ENCODE data around the gene FAAH2. TPM values are rescaled to one million over a fixed set of nuclear protein-coding genes. Genes with fewer than 3 reads are reported as not detected.

The FAAH2 gene
- total RNA-seq, 1 donor from 2014 or later = 0.14 TPM

GRCh38 chrX:57266871-57267270 lies 19.6 kb upstream of the FAAH2 start:
- H3K4me1 ChIP-seq = no peaks in the 10 kb centered on the region
- DNase-seq = no peak
- no peaks in the 10 kb centered on the region for H3K36me3 ChIP-seq
- H3K27me3 ChIP-seq (ENCODE audit: low read depth) = no peaks in the 10 kb centered on the region
- H3K27ac ChIP-seq (replicated peaks) = no peak overlapping the region
- TF ChIP-seq CTCF (IDR thresholded peaks at IDR 0.05; ENCODE audit: borderline replicate concordance) = no peak
- H3K9me3 ChIP-seq (replicated peaks) = peaks cover 21% of the 10 kb centered on the region
- no peak overlapping the region for H3K4me3 ChIP-seq
- intact Hi-C loops (cut with micrococcal nuclease) = no loop called here

GRCh38 chrX:57267308-57267707 lies 19.2 kb upstream of the FAAH2 start:
- H3K27ac ChIP-seq (replicated peaks) = no peak overlapping the region
- no peak overlapping the region for H3K4me3 ChIP-seq
- DNase-seq = no peak
- H3K4me1 ChIP-seq = no peaks in the 10 kb centered on the region
- H3K27me3 ChIP-seq (ENCODE audit: low read depth) = no peaks in the 10 kb centered on the region
- TF ChIP-seq CTCF (IDR thresholded peaks at IDR 0.05; ENCODE audit: borderline replicate concordance) = no peak
- peaks cover 21% of the 10 kb centered on the region for H3K9me3 ChIP-seq (replicated peaks)
- intact Hi-C loops (cut with micrococcal nuclease) = no loop called here
- no peaks in the 10 kb centered on the region for H3K36me3 ChIP-seq

- H3K4me1 ChIP-seq = no peaks in the 10 kb centered on the region
- DNase-seq = no peak
These were observed 15.5 kb upstream of the FAAH2 start for GRCh38 chrX:57270980-57271379.

GRCh38 chrX:57282568-57282967 lies 3.9 kb upstream of the FAAH2 start:
- TF ChIP-seq CTCF (IDR thresholded peaks at IDR 0.05; ENCODE audit: borderline replicate concordance) = no peak

More at GRCh38 chrX:57270980-57271379, 15.5 kb upstream of the FAAH2 start:
- TF ChIP-seq CTCF (IDR thresholded peaks at IDR 0.05; ENCODE audit: borderline replicate concordance) = no peak
- Histone ChIP-seq H3K9me3 (replicated peaks) (peaks cover 23% of the 10 kb centered on the region), H3K27ac (replicated peaks) (no peak overlapping the region), H3K36me3 (no peaks in the 10 kb centered on the region), H3K4me3 (no peak overlapping the region), H3K27me3 (ENCODE audit: low read depth) (no peaks in the 10 kb centered on the region)
- intact Hi-C loops (cut with micrococcal nuclease) = no loop called here

GRCh38 chrX:57285001-57285400 lies 1.5 kb upstream of the FAAH2 start:
- Histone ChIP-seq H3K27ac (replicated peaks) (no peak overlapping the region), H3K4me3 (no peak overlapping the region), H3K9me3 (replicated peaks) (peaks cover 12% of the 10 kb centered on the region), H3K4me1 (no peaks in the 10 kb centered on the region), H3K36me3 (no peaks in the 10 kb centered on the region), H3K27me3 (ENCODE audit: low read depth) (no peaks in the 10 kb centered on the region)
- no peak for DNase-seq
- intact Hi-C loops (cut with micrococcal nuclease) = no loop called here
- TF ChIP-seq CTCF (IDR thresholded peaks at IDR 0.05; ENCODE audit: borderline replicate concordance) = no peak

More at GRCh38 chrX:57282568-57282967, 3.9 kb upstream of the FAAH2 start:
- Histone ChIP-seq H3K4me1 (no peaks in the 10 kb centered on the region), H3K27ac (replicated peaks) (no peak overlapping the region), H3K36me3 (no peaks in the 10 kb centered on the region), H3K27me3 (ENCODE audit: low read depth) (no peaks in the 10 kb centered on the region), H3K4me3 (no peak overlapping the region), H3K9me3 (replicated peaks) (peaks cover 37% of the 10 kb centered on the region)
- no peak for DNase-seq
- intact Hi-C loops (cut with micrococcal nuclease) = no loop called here

GRCh38 chrX:57289089-57289488 lies 2.6 kb downstream of the FAAH2 start:
- no peak overlapping the region for H3K27ac ChIP-seq (replicated peaks)
- no peak overlapping the region for H3K4me3 ChIP-seq
- DNase-seq = no peak
- no peaks in the 10 kb centered on the region for H3K9me3 ChIP-seq (replicated peaks)
- TF ChIP-seq CTCF (IDR thresholded peaks at IDR 0.05; ENCODE audit: borderline replicate concordance) = no peak
- no peaks in the 10 kb centered on the region for H3K4me1 ChIP-seq
- no peaks in the 10 kb centered on the region for H3K27me3 ChIP-seq (ENCODE audit: low read depth)
- no peaks in the 10 kb centered on the region for H3K36me3 ChIP-seq
- intact Hi-C loops (cut with micrococcal nuclease) = no loop called here

Measured in left ventricle myocardium inferior (tissue), 1 donor.